Esophagus mucosa (tissue), 1 donor: ENCODE data around the gene METTL25B. TPM values are rescaled to one million over a fixed set of nuclear protein-coding genes. Genes with fewer than 3 reads are reported as not detected.

Experiments
- ATAC-seq: fragments of 200-7000 bp; cut with Tn5 transposase; one replicate; pipeline ENCODE4 v1.9.1; 2020
- total RNA-seq: library from RNA; stranded (reverse); gene quantifications from one replicate; pipeline ENCODE4 v1.2.4, GENCODE V29; 2023
- donor health status: DM: yes; HTN: yes; CAD: no.

METTL25B gene
- total RNA-seq, 1 donor from 2014 or later, result 23.5 TPM

- no peak for ATAC-seq
Observed at GRCh38 chr1:156703336-156703735, 24.9 kb upstream of the METTL25B start.

DNA sequence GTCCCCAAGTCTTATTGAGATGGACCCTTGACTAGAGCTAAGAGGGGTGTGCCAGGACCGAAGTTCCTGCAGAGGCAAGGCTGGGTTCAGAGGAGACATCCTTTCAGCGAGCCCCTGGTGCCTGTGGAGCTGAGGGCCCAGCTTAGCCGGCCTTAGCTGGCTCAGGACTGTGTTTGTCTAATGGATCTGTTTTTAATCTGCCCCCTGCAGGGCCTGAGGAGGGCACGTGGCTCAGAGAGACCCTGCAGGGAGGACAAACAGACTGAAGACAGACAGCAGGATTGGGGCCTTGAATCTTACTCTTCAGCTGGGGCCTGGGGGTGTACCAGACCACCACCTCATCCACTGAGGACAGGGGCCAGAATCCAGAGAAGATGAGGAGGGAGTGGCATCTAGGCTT lies 24.5 kb upstream of the METTL25B start:
- ATAC-seq, result no peak

- ATAC-seq, result no peak
Observed at GRCh38 chr1:156704166-156704711, 24.0 kb upstream of the METTL25B start.

GRCh38 chr1:156704930-156705320 lies 23.3 kb upstream of the METTL25B start:
- peak; percentile 48 for ATAC-seq

GRCh38 chr1:156705321-156705917 lies 22.9 kb upstream of the METTL25B start, which contains the start of gene CRABP2:
CRABP2 (minus strand) TSS chr1:156705583; CDS start chr1:156705446, 137 bp downstream.
- peak; percentile 11 for ATAC-seq

DNA sequence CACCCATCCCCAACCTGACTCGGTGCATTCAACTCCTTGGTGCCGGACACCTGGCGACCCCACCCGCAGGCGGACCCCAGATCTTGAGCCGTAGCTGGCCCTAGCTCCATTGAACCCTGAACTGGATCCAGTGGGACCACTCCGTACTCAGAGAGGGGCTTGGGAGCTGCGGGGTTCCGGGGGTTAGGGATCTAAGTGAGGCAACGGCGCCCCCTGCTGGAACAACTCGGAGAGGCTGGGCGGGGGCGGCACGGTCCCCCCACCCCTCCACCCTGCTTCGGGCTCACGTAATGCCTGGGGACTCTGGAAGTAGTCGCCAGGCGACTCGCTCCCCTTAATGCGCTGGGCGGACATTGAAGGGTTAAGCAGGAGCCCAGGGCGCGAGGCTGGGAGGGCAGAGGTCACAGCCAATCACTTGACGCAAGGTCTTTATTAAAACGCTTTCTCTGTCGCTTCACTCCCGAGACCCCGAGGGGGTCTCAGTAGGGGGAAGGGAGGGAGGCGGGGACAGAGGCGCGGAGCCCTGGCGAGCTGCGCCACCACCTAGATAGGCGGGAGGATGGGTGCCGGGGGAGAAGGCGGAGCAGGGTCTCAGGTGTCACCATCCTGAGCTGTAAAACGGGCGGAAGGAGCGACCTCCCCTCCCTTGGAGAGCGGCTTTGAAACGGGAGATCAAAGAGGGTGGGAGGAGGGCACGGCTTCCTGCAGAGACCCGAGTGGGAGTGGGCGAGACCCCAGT lies 22.2 kb upstream of the METTL25B start:
- peak; percentile 44 for ATAC-seq

DNA sequence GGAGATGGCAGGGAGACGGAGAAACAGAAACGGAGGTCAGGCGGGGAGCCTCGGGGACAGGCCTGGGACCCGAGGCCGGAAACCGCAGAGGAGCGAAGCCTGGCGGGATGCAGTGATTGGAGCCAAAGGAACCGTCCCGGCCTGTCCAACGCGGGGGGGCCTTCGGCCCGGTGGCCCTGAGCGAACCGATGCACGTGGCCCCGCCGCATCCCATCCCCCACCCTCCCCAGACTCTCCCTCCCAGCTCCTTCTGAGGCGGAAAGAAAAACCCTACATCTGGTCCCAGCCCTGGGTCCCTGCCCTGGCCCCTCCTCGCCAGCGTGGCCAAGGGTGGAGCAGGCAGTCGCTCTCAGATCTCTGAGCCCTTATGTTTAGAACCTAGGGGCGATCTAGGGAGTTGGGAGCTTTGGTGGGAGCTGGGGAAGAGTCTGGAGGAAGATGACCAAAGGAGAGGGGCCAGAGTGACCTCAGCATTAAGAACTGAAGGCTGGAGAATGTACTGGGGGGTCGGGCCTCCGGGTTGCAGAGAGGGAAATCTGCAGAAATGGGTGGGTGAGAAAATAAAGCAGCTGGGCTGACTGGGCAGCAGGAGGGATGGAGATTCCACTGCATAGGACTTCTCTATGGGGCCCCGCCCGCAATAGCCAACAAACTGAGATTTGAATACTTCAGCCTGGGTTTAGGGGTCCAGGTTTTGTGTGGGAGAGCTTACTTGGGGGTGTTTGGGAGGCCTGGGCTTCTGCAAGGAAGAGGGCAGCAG lies 21.4 kb upstream of the METTL25B start:
- ATAC-seq, result peak; percentile 35

DNA sequence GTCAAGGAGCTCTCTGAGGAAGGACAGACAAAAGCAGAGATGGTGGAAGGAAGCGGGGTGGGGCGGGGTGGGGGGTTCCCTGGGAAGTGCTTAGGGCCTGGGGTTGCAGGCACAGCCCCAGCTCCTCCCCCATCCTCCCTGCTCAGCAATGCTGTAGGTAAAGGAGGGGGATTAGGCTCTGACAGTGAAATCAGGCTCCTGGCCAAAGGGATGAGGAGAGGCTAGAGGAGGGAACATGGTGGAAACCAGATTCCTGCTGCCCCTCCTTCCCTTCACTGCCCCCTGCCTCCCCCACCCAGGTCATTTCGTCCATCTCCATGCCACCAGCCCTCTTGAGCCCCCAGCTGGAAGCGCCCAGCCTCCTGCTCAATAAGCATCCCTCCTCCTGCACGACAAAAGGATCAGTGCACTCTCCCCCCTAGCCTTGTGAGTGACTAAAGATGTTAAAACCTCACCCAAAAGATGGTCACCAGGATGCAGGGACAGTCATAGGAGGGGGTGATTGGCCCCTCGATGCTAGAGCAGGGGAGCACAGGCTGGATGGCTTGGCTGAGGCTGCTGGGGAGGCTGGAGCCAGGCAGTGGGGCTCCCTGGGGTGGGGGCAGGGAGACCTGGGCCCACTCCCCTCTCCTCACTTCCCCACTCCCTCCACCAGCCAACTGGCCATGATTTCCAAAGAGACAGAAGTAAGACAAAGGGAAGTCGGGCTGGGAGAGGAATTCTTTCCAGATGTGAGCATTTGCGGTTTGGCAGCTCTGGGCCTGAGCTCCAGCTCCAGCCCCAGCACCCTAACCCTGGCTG lies 20.7 kb upstream of the METTL25B start:
- ATAC-seq, result no peak

DNA sequence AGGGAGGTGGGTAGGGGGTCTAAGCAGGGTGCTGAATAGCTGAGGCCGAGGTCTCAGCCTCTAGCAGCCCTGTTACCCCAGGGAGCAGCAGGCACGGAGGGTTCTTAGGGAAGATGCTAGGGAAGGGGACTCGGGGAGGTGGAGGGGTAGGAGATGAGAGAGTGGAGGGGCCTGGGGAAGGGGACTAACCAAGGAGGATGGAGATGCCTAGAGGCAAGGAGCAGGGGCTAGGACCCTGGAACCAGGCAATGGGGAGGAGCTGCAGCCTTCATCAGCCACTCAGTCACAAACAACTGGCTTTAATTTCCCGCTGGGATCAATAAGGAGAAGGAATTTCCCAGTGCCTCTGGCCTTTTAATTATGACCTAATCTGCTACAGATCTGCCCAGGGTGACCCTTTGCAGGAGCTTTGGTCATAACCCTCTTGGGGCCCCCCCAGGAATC lies 20.0 kb upstream of the METTL25B start:
- no peak for ATAC-seq

DNA sequence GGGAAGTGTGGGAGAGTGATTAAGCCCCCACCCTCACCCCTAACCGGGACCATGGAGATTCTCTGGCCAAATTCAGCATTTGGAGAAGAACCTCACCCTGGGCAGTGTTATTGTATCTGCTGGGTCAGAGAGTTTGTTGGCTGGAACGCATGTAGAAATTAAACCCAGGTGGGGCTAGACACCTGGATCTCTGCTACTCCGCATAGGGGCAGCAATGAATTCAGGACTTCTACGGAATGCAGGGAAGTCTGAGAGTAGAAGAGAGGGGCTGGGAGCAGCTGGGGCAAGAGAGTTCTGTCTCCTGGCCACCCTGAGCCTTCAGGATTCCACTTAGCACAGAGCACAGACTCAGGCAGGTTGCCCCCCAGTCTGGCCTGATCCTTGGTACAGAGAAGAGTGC lies 19.2 kb upstream of the METTL25B start:
- ATAC-seq, result no peak

GRCh38 chr1:156709757-156710489 lies 18.3 kb upstream of the METTL25B start:
- ATAC-seq, result peak; percentile 69

DNA sequence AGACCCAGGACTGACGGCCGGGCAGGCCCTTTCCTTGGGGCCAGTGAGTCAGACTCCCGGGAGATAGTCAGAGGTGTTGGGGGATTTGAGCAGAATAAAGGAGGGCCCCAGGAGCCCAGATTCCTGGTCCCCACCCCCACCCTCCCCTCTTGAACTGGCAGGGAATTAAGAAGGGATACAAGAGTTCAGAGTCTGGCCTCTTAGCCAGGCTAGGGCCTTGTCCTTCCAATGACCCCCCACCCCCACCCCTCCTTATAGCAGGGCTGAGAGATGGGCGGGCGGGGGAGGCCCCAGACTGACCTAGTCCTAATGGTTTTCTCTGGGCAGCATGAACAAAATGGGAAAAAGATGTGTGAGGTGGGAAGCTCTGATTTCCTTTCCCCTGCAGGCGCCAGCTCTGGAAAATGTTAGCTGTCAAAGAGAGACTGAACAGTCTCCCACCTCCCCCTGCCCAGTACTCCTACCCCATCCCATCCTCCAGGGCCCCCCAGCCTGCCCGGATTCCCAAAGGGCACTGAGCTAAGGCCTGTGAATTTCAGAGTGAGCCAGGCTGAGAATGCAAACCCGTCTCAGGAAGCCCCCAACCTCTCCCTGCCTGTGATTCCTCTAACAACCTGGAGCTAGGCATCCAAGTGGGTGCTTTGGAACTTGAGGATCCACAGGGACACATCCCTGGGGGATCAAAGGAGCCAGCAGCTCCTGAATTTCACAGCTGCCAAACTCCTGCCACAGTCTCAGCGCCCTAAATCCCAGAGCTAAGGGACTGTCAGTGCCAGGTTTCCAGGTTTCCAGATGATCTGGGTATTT lies 17.1 kb upstream of the METTL25B start:
- ATAC-seq, result no peak

GRCh38 chr1:156712626-156713025 lies 15.6 kb upstream of the METTL25B start:
- ATAC-seq, result peak; percentile 78

DNA sequence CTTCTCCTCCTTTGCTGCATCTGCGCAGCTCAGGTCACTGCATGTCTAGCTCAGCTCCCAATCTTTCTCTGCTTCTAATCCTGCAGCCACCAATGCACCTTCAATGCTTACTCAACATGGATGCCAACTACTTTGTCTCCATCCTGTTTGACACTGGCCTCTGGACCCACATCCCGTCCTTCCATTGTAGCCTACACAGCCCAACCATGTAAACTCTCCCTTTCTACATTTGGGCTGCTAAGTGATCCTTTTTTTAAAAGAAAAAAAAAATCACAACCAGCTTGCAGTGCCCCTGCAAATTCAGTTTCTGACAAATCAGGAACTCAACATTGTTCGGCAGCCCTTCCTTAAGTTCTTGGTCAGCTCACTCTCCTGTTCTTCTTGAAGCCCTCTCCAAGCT lies 13.4 kb upstream of the METTL25B start:
- no peak for ATAC-seq

- no peak for ATAC-seq
Observed at GRCh38 chr1:156717351-156717750, 10.9 kb upstream of the METTL25B start.

DNA sequence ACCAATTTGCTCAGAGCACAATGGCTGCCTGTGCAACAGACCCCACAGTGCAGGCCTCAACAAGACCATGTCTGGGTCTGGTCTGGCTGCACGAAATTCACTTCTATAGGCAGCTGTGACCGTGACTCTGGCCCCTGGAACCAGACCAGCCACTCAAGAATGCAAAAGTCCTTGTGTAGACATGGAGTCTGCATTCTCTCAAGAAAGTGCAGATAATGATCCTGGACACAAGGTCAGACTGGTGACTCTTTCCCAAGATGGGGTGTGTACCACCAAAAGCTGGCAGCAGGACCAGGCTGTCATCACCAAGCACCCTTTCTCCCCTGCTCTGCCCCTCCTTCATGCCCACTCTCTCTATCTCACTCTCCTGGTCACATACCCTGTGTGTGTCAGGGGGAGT lies 7.1 kb upstream of the METTL25B start:
- ATAC-seq, result no peak

DNA sequence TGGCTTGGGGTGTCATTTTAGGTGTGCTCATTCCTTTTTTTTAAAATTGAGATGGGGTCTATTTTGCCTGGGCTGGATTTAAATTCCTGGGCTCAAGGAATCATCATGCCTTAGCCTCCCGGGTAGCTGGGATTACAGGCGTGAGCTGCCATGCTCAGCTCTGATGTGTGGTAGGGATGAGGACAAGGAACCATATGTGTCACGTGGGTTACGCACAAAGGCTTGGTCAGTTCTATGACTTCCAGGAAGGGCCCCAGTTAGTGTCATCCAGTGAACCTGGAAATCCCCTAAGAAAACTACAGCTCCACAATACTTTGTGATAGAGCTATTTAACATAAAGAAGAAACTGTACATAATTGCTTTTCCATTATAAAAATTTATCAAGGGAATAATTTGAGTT lies 6.7 kb upstream of the METTL25B start:
- no peak for ATAC-seq

- ATAC-seq, result peak; percentile 62
Observed at GRCh38 chr1:156725683-156726280, 2.5 kb upstream of the METTL25B start.

- ATAC-seq, result peak; percentile 2
Observed at GRCh38 chr1:156726549-156727226, 1.6 kb upstream of the METTL25B start.

DNA sequence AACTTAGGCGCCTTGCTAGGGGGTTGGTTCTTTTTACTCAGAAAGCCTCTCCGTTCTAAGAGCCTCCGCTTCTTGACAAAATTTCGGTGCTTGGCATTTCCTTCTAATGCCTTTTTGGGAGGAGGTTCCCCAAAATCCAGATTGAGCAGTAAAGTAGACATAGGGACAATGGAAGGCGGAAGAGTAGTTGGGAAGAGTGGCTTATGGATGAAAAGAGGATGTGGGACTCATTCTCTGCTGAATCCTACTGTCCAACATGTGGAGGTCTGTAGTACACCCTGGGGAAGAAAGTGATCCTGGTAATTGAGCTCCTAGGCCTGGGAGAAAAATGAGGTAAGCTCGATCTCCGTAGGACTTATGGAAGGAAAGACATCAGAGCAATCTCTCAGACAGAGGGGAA lies 777 bp upstream of the METTL25B start:
- ATAC-seq, result no peak
